Activated T-cell treated with anti-CD3 and anti-CD28 coated beads, Interleukin-2, amount 50 U/mL, for 48 hours (primary cell): ENCODE data around the gene FCN1.

Experiments
- DNase-seq, 2 experiments: peaks; one replicate each; pipeline ENCODE4 v3.0.0-alpha.2; 2020

The FCN1 gene

DNA sequence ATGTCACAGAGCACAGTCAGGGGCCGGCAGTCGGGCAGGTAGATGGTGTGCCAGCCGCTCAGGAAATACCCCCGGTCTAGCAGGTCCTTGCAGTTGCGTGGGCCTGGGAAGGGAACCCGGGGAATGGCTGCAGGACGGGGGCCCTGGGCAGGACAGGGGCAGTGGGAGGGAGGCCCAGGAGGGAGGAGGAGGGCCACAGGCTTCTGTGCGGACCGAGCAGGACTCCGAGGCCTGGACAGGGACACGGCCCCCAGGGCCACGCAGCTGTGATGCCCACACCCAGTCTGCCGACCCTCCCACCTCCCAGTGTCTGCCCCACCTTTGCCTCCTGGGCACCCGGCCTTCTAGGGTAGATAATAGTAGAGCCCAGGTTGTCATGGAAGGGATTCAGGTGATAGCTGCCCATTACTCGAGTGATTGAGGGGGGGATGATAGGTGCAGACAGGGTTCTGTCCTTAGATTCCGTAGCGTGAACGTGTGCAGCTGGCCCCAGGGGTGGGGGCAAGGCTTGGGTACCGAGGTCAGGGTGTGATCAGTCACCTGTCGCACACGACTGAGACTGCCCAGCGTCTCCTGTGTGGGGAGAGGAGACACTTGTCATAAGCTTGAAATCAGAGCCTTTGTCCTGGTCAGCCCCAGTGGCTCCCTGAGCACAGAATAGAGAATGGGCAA lies 4.5 kb downstream of the FCN1 start:
- no peak for DNase-seq

DNA sequence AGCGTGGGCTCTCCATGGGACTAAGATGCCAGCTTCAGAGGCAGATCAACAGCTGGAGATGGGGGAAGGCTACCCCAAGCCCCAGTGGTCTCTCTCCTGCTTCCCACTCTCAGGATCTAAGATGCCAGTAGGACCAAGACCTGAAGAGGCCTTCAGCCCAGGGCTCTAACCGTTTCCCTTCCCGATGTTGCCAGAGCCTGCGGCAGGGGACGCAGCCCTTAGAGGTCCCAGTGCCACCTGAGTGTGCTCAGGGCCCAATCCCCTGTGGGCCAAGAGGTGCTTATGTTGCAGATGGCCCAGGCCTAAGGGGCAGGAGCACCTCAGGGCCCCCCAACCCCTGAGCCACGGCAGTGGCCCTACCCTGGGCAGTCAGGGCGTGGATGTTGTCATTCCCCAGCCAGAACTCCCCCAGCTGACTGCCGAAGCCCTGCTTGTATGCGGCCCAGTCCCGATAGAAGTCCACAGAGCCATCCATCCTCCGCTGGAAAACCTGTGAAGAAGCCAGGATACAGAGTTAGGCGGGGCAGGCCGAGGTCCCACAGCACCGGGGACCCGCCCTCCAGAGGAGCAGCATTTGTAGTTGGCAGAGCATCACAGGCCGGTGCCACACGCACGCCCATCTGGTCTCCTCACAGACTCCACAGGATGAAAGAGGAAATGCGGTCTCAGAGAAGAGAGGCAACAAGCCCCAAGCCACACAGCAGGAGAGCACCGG lies 5.4 kb downstream of the FCN1 start:
- DNase-seq: no peak

DNA sequence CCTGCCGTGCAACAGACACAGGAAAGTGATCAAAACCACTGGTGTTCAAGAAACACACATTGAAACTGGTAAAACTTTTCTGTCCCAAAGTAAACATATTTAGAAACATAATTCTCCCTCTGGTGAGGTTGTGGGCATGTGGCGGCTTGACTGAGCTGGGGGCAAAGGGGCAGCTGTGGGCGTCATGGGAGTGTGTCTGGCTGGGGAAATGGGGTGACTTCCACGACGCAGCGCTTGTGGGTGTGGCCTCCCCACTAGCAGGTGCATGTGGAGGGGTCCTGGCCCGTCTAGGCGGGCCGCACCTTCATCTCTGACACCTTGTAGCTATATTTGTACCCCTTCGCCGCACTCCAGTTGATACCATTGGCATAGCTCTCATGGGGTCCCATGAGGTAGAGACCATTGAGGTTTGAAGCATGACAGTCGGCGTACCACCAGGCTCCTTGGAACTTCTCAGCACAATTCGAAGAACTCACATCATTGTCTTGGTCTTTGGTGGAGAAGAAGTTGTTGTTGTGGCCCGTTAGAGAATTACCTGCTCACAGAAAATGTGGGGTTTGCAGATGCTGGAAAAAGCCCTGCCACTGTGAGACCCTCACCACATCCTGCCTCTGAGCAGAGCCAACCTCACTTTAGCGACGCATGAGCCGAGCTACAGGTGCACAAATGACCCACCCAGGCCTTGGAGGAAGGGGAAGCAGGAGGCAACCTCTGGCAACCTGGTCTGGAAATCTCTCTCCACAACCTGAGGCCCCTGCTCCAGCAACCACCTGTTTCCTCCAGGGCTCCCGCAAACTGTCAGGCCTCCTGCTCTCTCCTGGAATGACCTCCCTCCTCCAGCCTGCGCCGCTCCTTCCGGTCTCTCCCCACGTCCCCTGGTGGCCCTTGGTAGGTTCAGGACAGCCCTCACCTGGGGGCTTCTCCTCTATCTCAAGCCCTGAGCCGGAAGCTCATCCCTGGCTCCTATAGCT lies 7.9 kb downstream of the FCN1 start:
- no peak for DNase-seq

DNA sequence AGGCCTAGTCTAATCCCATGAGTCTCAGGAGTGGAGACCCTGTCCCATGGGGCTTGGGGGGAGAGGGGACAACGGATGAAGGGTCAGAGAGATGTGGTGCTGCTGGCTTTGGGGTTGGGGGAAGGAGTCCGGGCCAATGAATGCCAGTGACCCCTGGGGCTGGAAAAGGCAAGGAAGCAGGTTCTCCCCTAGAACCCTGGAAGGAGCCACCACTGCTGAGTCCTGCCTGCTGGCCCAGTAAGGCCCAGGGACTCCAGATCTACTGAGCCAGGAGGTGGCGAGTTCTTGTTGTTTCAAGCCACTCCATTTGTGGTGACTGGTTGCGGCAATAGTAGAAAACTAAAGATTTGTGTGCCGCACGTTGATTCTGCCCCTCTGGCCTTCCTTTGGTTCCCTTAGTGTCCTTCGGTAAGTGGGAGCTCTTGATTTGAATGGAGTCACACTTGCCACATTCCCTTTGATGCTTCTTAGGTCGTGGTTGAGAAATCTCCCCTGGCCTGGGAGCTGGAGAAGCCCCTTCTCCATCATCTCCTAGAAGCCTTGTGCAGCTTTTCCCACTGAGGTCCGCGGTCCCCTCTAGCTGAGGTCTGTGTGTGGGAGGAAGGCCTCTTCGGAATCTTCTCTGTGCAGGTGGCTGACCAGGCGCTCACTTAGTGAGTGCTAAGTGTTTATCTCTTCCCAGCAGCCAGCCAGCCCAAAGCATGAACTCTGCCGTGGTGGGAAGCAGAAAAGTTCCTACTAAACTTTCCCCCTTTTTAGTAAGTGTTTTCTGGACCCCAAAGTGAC lies 9.0 kb downstream of the FCN1 start:
- DNase-seq: no peak

DNA sequence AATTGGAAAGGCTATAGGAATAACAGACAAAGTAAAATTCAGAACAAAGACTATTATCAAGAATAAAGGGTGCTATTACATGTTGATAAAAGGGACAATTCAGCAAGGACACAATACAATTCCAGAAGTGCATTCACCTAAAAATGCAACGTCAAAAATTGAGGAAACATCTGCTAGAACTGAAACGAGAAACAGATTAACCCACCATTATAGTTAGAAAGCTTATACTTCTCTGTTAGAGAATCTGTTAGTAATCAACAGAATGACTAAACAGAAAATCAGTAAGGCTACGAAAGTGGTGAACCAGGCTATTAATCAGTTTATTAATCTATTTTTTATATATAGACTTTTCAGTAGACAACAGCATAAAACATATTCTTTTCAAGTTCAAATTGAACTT lies 14.8 kb downstream of the FCN1 start:
- no peak for DNase-seq

DNA sequence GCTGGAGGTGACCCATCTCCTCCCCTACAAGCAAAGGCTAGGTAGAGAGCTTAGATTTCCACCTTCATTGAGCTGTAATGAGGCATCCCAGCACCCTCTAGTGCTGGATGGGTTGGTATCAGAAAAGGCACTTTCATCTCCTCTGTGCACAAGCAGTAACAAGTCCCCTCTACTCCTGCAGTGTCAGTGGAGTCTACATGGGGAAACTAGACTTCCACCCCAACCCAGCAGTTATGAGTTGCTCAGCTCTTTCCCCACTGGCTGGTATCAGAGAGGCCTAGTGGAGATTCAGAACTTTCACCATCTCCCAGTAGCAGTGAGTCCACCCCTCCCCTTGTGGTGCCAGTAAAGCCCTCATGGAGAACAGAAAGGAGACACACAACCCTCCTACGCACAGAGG lies 17.9 kb downstream of the FCN1 start:
- DNase-seq: peak in 1 of 2 experiments; percentile 1

DNA sequence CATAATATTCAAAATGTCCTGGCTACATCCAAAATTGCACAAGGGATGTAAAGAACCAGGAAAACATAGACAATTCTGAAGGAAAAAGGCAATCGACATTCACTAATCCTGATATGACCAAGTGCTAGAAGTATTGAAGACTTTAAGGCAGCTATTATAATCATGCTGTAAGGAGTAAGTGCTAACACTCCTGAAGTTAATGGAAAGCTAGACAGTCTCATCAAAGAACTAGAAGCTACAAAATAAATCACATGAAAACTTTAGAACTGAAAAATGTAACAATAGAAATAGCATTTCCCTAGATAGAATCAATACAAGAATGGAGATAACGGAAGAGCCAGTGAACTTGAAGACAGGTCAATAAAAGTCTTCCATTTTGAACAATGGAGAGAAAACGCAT lies 18.5 kb downstream of the FCN1 start:
- DNase-seq: no peak

DNA sequence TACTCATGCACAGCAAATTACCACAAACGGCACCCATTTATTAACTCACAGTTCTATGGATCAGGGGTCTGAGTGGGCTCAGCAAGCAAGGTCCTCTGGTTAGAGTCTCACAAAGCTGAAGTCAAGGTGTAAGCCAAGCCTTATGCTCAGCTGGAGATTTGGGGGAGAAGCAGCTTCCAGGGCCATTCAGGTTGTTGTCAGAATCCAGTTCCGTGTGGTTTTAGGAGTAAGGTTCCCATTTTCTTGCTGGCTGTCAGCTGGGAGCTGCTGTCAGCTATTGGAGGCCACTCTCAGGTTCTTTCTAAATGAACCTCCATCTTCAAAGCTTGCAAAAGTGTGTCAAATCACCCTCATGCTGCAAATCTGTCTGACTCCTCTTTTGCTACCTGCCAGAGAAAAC lies 19.4 kb downstream of the FCN1 start:
- DNase-seq: no peak

DNA sequence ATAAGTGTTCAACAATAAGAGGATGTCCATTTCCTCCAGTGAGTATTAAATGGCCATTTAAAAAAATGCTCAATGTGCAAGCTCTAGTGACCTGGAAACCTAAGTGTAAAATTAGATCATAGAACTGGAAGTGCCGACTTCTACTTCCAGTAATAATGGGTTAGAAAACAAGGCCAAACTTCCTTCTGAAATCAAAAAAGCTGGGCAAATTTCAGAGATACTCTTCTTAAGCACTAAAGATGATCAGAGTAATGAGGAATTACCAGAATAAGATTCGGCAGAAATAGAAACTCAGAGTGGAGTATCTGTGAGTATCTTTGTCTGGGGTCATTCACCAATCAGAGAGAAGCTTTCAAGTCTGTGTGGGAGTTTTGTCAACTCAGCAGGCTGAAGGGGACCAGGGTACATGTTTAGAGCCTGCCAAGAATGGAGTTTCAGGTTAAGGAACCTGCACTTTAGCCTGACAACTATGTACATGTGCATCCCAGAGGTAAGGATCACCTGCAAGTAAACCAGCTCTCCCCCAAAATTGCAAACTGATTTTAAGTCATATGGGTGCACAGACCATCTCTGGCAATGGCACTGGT lies 20.0 kb downstream of the FCN1 start:
- no peak for DNase-seq

DNA sequence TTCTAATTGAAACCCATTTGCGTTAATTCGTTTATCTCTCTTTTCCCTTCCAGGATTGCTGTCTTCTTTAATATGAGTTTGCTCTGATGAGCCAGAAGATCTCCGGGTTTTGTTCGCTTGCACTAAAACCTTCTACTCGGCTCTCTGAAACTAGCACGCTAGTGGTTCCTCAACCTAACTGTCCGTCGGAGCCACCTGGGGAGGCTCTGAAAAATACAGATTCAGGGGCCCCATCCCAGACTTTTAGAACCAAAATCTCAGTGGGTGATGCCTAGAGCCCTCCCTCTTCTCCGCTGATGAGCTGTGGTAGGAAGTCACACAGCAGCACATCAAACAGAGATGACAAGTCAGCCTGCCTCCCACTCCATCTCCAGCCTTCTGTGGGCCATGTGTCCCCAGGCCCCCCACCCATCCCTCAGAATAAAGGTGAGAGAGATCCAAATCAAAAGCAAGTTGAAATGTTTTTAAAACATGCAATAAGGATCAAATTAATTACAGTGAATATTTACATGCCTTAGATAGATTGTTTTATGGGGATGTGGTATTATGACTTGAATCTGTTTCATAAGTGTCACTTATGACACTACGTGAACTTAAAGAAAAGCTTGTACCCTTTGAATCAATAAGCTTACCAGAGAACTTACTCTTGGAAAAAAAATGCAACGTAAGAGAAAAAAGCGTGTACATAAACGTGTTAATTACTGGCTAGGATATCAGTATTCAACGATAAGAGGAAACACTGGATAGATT lies 20.7 kb downstream of the FCN1 start:
- DNase-seq: peak in 1 of 2 experiments; percentile 6

DNA sequence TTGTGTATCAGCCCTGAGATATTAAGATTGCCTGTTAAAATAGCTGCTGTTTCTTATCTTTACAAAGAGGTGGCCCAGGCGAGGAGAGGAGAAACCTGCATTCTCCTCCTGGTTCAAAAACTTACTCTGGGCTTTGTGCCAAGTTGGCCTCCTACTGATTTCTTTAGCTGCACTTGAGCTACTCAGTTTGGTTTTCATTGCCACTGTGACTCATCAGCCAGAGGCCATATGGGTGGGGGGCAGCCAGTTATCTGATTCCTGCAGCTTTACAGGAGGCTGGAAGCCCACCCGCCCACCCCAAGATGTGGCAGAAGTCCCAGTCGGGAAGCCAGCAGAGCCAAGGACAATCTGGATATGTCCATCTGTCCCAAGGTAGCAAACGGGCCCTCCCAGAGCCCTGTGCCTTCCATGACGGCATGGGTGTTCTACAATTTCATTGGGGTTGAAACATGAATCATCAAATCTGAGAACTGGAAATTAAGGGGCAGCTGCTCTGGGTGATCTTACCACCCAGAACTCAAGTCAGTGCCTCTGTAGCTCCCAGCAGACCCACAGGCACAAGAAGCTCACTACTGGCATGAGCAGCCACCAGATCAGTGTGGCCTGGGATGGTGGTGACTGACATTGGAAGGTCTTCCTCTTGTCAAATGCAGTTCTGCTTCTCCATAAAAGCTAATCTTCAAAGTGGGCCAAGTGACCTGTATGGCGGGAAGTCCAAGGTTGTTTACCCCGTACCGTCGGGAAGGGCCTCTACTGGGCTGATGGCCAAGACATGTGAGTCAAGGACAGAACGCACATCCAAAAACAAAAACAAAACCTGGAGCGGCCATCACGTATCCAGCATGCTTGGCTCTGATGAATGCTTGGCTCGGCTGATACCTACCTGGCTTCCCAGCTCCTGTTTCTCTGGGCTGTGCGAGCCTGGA lies 21.5 kb downstream of the FCN1 start:
- peak in 1 of 2 experiments; percentile 10 for DNase-seq

DNA sequence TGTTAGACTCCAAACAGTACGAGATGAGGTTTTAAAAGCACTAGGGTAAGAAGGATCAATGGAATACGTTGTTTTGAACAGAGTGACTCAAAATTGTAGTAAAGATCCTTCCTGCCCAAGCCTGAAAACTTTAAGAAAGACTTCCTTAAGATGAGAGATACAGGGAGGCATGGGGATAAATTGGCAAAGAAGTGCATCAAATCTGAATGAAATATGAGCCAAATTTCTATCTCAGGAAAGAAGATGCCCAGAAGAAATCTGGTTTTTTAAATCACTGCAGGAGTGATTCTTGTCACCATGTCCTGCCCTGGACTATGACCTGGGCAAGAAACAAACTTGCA lies 22.2 kb downstream of the FCN1 start:
- DNase-seq: no peak

DNA sequence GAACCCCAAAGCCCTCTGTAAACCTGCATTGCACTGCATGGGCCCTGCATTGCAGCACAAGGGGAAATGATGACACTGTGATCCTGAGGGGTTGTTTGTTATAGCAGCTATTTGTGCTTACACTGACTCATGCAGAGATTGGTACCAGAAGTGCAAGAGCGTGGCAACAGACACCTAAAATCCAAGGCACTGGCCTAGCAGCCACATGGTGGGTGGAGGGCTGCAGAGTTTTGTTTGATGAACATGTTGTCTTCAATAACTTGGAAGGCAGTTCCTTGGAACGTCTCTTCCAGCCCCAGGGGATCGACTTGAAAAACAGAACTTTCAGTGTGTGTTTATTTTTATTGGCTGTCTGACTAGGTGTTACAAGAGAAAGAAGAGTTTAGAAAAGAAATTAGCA lies 22.6 kb downstream of the FCN1 start:
- DNase-seq: no peak

DNA sequence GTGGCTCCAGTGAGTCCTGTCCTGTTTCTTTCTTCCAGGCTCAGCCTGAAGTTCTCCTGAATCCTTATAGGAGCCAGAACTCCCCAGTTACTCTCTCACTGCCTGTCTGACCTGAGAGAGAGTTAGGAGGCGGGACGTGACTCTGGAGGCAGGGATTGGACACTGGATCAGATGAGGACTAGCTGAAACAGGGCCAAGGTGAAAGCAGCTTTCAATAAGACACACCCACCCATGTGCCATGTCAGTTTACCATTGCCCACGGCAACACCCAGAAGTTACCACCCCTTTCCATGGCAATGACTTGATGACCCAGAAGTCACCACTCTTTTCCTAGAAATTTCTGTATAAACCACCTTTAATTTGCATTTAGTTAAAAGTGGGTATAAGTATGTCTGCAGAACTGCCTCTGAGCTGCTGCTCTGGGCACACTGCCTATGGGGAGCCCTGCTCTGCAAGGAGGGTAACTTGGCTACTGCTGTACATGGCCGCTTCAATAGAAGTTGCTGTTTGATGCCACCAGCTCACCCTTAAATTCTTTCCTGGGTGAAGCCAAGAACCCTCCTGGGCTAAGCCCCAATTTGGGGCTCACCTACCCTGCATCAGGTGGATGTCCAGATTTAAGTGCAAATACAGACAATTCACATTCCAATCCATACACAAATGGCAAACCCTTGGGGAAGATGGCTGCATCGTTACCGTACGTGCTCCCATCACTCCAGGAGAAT lies 23.4 kb downstream of the FCN1 start:
- DNase-seq: no peak

DNA sequence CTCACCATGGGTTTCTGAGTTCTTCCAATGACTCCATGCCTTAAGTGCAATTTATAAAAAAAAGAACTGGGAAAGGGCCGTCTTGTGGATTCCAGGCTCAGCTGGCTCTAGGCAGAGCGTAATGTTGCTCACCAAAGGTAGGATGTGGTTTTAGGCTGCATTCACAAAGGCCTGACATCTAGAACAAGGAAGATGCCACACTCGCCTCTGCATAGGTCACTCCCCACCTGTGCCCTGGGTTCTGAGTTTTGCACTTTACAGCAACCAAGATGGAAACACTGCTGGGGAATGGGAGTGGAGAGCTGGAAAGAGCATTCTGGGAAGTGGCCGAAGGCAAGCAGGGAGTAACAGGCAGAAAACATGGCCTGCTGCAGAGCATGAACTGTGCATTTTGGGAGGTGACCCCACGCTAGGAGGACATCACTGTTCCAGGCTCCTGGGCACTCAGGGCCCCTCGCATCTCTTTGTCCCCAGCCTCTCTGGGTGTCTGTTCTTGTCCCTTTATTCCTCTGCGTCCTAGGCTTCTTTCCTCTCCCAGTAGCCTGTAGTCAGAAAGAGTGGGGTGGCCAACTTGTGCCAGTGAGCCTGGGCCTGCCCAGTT lies 24.8 kb downstream of the FCN1 start:
- DNase-seq: peak in 1 of 2 experiments; percentile 2

DNA sequence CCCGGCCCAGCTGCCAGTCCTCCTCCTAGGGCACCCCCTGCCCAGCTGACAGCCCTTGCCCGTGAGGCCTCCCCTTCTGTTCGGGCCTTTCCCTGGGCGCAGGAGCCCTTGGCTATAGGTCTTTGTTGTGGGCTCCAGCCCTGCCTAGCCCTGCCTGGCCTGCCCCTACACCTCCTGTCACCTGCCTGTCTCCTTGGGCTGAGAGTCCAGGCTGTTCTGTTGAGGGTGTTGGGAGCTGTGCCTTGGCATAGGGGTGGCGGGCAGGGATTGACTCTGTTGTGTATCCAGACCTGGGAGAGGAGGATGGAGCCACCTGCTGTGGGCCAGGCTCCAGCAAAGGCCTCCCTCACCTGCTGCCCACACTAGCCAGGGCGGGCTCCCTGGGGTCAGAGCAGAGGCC lies 25.5 kb downstream of the FCN1 start:
- peak in 1 of 2 experiments; percentile 0 for DNase-seq

DNA sequence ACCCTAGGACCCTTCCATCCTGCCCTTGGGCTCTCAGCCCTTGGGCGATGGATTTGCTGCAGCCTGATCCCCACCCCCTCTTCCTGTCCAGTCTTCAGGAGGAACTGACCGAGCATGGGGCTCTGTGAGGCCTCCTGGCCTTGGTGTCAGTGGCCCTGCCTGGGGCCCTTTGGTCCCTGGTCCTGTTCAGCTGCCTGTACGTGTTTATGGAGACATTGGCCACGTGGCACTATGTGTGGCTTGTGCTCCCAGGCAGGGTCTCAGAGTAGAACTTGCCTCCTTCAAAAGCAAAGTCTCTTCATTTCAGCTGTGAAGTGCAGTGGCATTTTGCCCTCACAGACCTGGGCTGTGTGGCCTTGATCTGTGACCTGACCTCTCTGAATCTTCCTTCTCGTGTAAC lies 26.0 kb downstream of the FCN1 start:
- DNase-seq: peak in 1 of 2 experiments; percentile 6

DNA sequence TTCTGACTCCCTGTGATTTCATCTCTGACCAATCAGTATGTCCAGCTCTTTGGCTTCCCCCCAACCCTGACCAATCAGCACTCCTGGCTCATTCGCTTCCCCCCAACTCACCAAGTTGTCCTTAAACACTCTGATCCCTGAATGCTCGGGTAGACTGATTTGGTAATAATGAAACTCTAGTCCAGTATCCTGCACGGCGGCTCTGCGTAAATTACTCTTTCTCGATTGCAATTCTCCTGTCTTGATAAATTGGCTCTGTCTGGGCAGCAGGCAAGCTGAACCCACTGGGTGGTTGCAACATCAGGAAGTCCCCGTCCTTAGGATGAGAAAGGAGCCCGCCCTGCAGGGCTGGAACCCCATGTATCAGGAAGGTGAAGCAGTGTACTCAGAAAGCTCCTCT lies 26.7 kb downstream of the FCN1 start:
- DNase-seq: peak; percentile 7

DNA sequence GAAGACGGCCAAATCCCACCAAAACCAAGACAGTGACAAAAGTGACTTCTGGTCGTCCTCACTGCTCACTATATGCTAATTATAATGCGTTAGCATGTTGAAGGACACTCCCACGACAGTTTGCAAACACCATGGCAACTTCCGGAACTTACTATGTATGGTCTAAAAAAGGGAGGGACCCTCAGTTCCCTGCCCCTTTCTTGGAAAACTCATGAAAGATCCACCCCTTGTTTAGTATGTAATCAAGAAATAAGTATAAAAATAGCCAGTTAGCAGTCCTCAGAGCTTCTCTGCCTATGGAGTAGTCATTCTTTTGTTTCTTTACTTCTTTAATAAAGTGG lies 27.6 kb downstream of the FCN1 start:
- peak in 1 of 2 experiments; percentile 0 for DNase-seq
